Naive B cell (primary cell): Measurements from ENCODE around the gene TBXA2R. TPM values are rescaled to one million over a fixed set of nuclear protein-coding genes. Genes with fewer than 3 reads are reported as not detected.
A peak's percentile ranks its signal among the peaks of the same experiment; 100 is the strongest.
"Not testable (repeated sequence)": the region's sequence is repeated elsewhere in the genome, so short reads cannot be mapped to it uniquely, and the experiment has no call there.

Experiments
- ATAC-seq, 2 donors: fragments of 150-1000 bp; cut with Tn5 transposase; 2 replicates each; pipeline ENCODE4 v1.10.0; 2021; ENCODE audit warnings: low read depth in 2 of 2, mild to moderate bottlenecking in 2 of 2, moderate library complexity in 2 of 2
- DNase-seq: peaks from one replicate; pipeline ENCODE4 v3.0.0; 2022
- H3K27ac Mint-ChIP-seq, 6 donors: one replicate each; pipeline ENCODE4 v1.8.0; 2020 to 2022; ENCODE audit warnings: mild to moderate bottlenecking in 6 of 6, mixed read lengths in 6 of 6, moderate library complexity in 5 of 6, inconsistent platforms in 2 of 6
- H3K27me3 Mint-ChIP-seq, 3 donors: one replicate each; pipeline ENCODE4 v1.8.0; 2021 to 2022; ENCODE audit warnings: mixed read lengths in 3 of 3, mild to moderate bottlenecking in 1 of 3
- H3K36me3 Mint-ChIP-seq, 2 donors: one replicate each; pipeline ENCODE4 v1.8.0; 2020 to 2022; ENCODE audit warnings: mixed read lengths in 2 of 2, inconsistent platforms in 1 of 2, mild to moderate bottlenecking in 1 of 2
- H3K4me1 Mint-ChIP-seq, 3 donors: one replicate each; pipeline ENCODE4 v1.8.0; 2020 to 2022; ENCODE audit warnings: mixed read lengths in 3 of 3, inconsistent platforms in 1 of 3, mild to moderate bottlenecking in 1 of 3, moderate library complexity in 1 of 3
- H3K4me3 Mint-ChIP-seq, 8 donors: one replicate each; pipeline ENCODE4 v1.8.0; 2020 to 2022; ENCODE audit warnings: mild to moderate bottlenecking in 8 of 8, mixed read lengths in 8 of 8, moderate library complexity in 8 of 8, inconsistent platforms in 2 of 8
- H3K9me3 Mint-ChIP-seq, 7 donors: one replicate each; pipeline ENCODE4 v1.8.0; 2020 to 2022; ENCODE audit warnings: mixed read lengths in 7 of 7, mild to moderate bottlenecking in 5 of 7, inconsistent platforms in 2 of 7, moderate library complexity in 1 of 7
- polyA plus RNA-seq, 6 donors: library from polyadenylated mRNA; unstranded; fragments of 300-500 nt; fragmentation: Illumina TruSeq; gene quantifications; one replicate each; pipeline ENCODE4 v1.2.3, GENCODE V29; 2021; ENCODE audit warnings: low read depth in 6 of 6

The TBXA2R gene
- polyA plus RNA-seq, 6 donors from 2014 or later: 15.9 to 32.5 (median 22.7) TPM

DNA sequence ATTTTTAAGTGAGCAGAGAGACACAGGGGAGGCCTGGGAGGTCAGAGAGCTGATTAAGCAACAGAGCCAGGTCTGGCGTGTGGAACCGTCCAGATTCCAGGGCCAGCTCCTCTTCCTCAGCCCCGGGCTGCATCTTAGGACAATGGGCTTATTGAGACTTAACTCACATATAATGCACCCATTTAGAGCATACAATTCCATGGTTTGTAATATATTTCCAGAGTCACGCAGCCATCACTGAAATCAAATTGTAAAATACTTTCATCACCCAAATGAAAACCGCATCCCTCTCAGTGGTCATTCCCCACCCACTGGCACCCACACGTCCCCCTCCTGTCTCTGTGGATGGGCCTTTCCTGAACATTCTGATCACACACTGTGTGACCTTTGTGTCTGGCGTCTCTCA lies 36.1 kb downstream of the TBXA2R start:
- H3K4me1 Mint-ChIP-seq: peaks cover 18 to 24% (median 19%) of the 10 kb centered on the region in 3 donors
- no peak for ATAC-seq
- peak overlapping the region in 1 of 8 donors; percentile 37 for H3K4me3 Mint-ChIP-seq
- peak overlapping the region in 1 of 6 donors; percentile 65 for H3K27ac Mint-ChIP-seq
- no peaks in the 10 kb centered on the region for H3K9me3 Mint-ChIP-seq
- no peak for DNase-seq
- H3K27me3 Mint-ChIP-seq: no peaks in the 10 kb centered on the region
- peaks cover 0 to 7% of the 10 kb centered on the region in 2 donors for H3K36me3 Mint-ChIP-seq

DNA sequence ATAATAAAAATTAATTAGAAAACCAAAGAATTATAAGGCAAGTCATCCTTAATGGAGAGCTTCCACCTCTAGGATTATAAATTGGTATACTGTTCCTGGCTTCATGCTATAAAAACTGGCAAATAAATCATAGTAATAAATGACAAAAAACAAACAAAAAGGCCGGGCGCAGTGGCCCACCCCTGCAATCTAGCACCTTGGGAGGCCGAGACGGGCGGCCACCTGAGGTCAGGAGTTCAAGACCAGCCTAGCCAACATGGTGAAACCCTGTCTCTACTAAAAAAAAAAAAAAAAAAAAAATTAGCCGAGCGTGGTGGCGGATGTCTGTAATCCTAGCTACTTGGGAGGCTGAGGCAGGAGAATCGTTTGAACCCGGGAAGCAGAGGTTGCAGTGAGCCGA lies 36.6 kb downstream of the TBXA2R start:
- not testable (repeated sequence) for DNase-seq, H3K27ac Mint-ChIP-seq, ATAC-seq, H3K9me3 Mint-ChIP-seq, H3K27me3 Mint-ChIP-seq, H3K36me3 Mint-ChIP-seq, H3K4me3 Mint-ChIP-seq
- H3K4me1 Mint-ChIP-seq: peaks cover 12 to 20% (median 14%) of the 10 kb centered on the region in 3 donors

DNA sequence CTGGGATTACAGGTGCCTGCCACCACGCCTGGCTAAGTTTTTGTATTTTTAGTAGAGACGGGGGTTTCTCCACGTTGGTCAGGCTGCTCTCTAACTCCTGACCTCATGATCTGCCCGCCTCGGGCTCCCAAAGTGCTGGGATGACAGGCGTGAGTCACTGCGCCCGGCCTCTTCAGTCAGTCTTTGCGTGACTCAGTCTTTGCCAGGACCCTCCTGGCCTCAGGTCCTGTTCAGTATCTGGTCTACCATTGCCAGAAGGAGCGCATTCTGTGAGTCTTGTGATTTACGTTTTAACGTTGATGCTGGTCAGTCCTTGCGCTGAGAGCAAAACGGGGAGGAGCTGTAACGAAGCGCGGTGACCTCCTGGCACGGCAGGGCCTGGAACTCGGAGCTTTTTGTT lies 41.5 kb downstream of the TBXA2R start:
- Mint-ChIP-seq H3K27ac (no peak overlapping the region), H3K4me1 (no peaks in the 10 kb centered on the region), H3K9me3 (no peaks in the 10 kb centered on the region), H3K36me3 (no peaks in the 10 kb centered on the region), H3K27me3 (no peaks in the 10 kb centered on the region), H3K4me3 (no peak overlapping the region)
- ATAC-seq (no peak), DNase-seq (no peak)

DNA sequence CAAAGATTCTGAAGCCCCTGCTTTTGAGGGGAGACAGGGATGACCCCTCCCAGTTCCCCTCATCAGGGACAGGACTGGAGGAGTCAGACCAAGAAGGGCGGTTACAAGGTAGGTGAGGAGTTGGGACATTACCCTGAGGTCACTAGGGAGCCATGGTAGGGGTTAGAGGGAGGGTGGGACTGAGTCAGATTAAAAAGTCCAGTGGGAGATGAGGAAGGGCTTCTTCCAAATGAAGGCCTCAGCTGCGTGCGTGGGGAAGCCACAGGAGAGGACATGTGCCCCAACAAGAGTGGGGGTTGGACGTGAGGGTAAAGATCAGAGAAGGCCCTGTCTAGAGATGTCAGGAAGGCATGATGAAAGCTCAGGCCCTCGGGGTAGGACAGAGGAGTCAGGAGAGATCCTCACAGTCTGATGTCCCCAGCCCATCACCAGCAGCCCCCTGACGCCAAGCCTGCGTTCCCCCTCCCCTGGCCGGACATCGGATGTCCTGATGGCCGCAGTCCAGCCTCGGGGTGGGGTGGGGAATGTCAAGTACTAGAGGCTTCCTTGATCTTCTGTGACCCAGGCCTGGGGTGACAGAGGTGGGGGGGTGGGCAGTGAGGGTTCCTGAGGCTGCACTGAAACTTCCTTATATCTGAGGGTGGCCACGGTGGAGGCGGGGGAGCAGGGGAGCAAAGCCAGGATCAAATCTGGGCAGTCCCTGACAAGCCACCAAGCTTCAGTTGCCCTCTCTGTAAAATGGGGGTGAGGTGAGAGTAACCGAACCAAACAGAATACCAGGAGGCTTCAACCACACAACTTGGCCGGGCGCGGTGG lies 42.8 kb downstream of the TBXA2R start:
- DNase-seq (no peak), ATAC-seq (no peak)
- Mint-ChIP-seq H3K27ac (peak overlapping the region in 2 of 6 donors; percentile 37 to 87), H3K4me1 (peaks cover 0 to 2% (median 0%) of the 10 kb centered on the region in 3 donors), H3K9me3 (no peaks in the 10 kb centered on the region), H3K36me3 (no peaks in the 10 kb centered on the region), H3K27me3 (no peaks in the 10 kb centered on the region), H3K4me3 (peak overlapping the region in 1 of 8 donors; percentile 29)

DNA sequence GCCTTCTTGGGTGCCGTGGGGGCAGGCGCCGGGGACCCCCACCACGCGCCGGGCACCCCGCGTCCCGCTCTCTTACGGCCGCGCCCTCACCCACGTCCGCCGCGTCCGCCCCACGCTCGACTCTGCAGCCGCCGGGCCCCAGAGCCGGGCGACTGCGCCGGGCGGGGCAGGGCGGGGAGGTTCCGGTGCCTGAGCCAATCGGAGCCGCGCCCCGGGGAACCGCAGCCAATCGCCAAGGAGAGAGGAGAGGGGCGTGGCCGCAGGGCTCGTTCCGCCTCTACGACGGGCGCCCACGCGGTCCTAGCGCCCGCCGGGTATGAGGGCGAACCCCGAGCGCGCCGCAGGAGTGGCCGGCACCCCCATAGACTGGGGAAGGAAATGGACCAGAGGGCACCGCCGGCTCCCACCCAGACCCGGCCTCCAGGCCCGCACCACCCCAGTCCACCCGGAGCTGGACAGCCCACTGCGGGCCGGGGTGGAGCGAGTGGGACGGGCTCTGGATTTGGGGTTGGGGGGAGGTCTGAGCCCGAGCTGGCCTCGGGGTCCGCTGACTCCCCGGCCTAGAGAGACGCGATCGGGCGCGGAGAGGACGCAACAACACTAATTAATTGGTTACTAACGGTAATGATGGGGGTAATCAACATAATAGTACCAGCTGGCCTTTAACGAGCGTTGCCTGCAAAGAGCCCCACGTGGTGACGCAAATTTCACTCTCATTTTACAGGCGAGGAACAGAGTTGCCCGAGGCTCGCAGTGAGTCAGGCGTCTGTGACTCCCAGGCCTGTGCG lies 49.0 kb downstream of the TBXA2R start, which contains the start of gene MFSD12:
Gene MFSD12 (minus strand): TSS at position 126 of the 788 bp plus-strand sequence. CDS start 183 bp downstream, outside the sequence.
- peak within 1 kb of the TSS; percentile 56 to 97 (median 80) for H3K27ac Mint-ChIP-seq
- H3K36me3 Mint-ChIP-seq: no peaks in the 10 kb centered on the region
- peak within 1 kb of the TSS; percentile 86 to 99 (median 93) for H3K4me3 Mint-ChIP-seq
- DNase-seq (peak; percentile 93), ATAC-seq (peak; percentile 87 to 89)
- peaks cover 33 to 46% (median 35%) of the 10 kb centered on the region in 3 donors for H3K4me1 Mint-ChIP-seq
- no peaks in the 10 kb centered on the region for H3K9me3 Mint-ChIP-seq
- H3K27me3 Mint-ChIP-seq: no peaks in the 10 kb centered on the region

DNA sequence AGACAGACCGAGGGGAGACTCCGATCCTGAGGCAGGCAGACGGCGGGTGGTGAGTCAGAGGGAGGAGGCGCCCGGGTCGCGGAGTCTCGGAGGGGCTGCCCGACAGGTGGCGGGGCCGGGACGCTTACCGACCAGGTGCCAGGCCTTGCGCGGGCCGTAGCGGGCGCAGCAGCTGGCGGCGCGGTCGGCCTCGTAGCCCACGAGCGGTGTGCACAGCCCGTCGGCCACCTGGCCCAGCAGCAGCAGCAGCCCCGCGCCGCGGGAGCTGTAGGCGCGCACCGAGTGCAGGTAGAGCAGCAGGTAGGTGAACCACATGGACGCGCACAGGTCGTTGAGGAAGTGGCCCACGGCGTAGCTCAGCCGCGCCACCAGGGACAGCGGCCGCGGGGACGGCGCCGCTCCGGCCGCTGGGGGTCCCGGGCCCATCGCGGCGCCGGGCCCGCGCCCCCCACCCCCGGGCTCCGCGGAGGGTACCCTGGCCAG lies 49.7 kb downstream of the TBXA2R start:
- no peaks in the 10 kb centered on the region for H3K27me3 Mint-ChIP-seq
- DNase-seq (peak; percentile 49), ATAC-seq (peak; percentile 34)
- no peaks in the 10 kb centered on the region for H3K36me3 Mint-ChIP-seq
- H3K4me3 Mint-ChIP-seq: peak overlapping the region; percentile 86 to 99 (median 93)
- peak overlapping the region in 5 of 6 donors; percentile 5 to 97 (median 70) for H3K27ac Mint-ChIP-seq
- peaks cover 36 to 53% (median 39%) of the 10 kb centered on the region in 3 donors for H3K4me1 Mint-ChIP-seq
- no peaks in the 10 kb centered on the region for H3K9me3 Mint-ChIP-seq

DNA sequence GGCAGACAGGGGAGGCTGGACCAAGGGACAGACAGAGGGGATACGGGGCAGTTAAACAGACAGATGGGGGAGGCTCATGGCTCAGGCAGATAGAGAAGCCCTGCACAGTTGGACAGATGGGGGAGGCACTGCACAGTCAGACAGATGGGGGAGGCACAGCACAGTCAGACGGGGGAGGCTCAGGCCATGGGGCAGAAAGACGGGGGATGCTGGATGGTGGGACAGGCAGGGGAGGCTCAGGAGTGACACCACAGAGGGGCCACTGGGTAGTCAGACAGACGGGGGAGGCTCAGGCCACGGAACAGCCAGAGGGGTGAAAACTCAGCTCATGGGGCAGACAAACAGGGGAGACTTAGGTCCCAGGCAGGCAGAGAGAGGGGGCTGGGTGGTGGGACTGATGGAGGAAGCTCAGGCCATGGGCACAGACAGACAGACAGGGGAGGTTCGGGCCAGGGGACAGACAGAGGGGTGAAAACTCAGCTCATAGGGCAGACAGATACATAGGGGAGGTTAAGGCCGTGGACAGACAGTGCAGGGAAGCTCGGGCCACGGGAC lies 50.2 kb downstream of the TBXA2R start:
- peaks cover 40 to 58% (median 44%) of the 10 kb centered on the region in 3 donors for H3K4me1 Mint-ChIP-seq
- no peak for ATAC-seq
- H3K4me3 Mint-ChIP-seq: peak overlapping the region; percentile 86 to 99 (median 93)
- no peaks in the 10 kb centered on the region for H3K9me3 Mint-ChIP-seq
- no peaks in the 10 kb centered on the region for H3K27me3 Mint-ChIP-seq
- peak overlapping the region; percentile 61 to 97 (median 80) for H3K27ac Mint-ChIP-seq
- no peaks in the 10 kb centered on the region for H3K36me3 Mint-ChIP-seq
- DNase-seq: no peak

DNA sequence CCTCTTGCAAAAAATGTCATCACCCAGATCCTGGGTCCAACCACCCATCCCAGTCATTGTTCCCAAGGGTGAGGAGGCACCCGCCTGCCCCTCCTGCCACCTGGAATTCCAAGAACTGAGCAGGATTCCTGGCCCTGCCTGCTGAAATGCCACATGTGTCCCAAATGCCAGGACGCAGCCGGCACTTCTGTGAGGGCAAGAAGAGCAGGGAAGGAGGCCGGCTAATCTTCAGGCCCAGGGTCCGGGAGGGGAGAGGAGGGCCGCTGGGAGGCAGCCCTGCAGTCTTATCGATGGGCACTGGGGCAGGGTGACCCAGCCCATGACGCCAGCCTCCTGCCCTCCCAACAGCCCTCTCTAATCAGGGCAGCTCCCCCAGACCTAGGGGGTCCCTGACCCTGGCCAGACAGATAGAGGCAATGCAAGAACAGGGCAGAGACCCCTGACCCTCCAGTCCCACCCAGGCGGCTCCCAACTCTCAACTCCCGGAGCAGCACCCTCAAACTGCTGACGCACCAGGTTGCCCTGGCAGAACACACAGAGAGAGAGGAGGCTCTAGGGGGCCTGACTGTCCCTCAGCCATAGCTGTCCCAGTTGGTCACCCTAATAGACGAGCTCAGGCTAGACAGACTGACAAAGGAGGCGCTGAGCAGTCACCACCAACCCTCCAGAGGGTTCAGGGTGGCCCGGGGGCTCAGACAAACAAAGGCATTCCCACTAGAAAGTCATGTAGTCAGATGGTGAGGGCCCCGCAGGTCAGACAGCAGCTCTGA lies 50.8 kb downstream of the TBXA2R start:
- no peaks in the 10 kb centered on the region for H3K36me3 Mint-ChIP-seq
- no peaks in the 10 kb centered on the region for H3K9me3 Mint-ChIP-seq
- ATAC-seq (no peak), DNase-seq (no peak)
- no peaks in the 10 kb centered on the region for H3K27me3 Mint-ChIP-seq
- peak overlapping the region in 5 of 6 donors; percentile 33 to 92 (median 86) for H3K27ac Mint-ChIP-seq
- peak overlapping the region; percentile 86 to 99 (median 93) for H3K4me3 Mint-ChIP-seq
- peaks cover 42 to 61% (median 47%) of the 10 kb centered on the region in 3 donors for H3K4me1 Mint-ChIP-seq

DNA sequence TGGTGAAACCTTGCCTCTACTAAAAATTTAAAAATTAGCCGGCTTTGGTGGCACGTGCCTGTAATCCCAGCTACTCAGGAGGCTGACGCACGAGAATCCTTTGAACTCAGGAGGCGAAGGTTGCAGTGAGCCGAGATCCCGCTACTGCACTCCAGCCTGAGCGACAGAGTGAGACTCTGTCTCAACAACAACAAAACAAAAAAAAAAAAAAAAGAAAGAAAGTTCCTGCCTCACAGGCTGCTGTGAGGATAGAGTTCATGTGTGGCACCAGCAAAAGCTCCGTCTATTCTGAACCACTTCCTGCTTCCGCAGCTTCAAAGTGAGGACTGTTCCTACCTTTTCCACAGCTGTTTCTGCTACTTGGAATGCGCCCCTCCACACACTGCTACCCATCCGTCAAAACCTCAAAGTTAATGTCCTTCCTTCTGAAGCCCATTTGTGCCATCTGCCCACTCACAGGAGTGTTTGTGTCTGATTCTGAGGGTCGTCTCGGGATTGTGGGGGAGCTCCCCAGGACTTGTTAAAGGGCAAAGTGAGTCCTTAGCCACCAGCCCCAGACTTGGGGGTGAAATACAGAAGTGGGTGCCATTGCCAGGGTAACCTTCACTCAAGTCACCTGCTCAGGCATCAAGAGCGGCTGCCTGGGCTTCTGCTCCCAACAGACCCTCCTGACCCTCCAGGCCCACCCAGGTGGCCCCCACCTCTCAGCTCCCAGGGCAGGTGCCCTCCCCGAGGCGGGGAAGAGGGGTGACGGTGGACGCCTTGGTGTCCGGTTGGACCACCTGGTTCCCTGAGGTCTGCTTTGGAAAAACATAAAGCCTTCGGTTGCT lies 52.2 kb downstream of the TBXA2R start:
- ATAC-seq (no peak), DNase-seq (no peak)
- Mint-ChIP-seq H3K4me1 (peaks cover 44 to 64% (median 50%) of the 10 kb centered on the region in 3 donors), H3K9me3 (no peaks in the 10 kb centered on the region), H3K4me3 (peak overlapping the region; percentile 71 to 95 (median 88)), H3K36me3 (no peaks in the 10 kb centered on the region), H3K27me3 (no peaks in the 10 kb centered on the region), H3K27ac (peak overlapping the region in 5 of 6 donors; percentile 63 to 96 (median 88))

DNA sequence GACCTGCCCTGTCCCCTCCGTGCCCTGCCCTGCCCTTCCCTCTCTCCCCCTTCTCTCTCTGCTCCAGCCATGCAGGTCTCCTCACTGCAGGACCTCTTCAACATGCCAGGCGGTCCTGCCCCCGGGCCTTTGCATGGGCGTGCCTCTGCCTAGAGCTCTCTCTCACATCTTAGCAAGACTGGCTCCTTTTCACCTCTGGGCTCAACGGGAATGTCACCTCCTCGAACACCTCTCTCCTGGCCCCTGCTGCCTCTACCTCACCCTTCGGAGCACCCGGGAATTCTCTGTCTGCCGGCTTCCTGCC lies 54.9 kb downstream of the TBXA2R start:
- Mint-ChIP-seq H3K27me3 (no peaks in the 10 kb centered on the region), H3K4me3 (peak overlapping the region in 5 of 8 donors; percentile 8 to 60 (median 56)), H3K9me3 (no peaks in the 10 kb centered on the region), H3K4me1 (peaks cover 38 to 54% (median 47%) of the 10 kb centered on the region in 3 donors), H3K36me3 (no peaks in the 10 kb centered on the region), H3K27ac (peak overlapping the region in 4 of 6 donors; percentile 10 to 98 (median 90))
- ATAC-seq (no peak), DNase-seq (no peak)

DNA sequence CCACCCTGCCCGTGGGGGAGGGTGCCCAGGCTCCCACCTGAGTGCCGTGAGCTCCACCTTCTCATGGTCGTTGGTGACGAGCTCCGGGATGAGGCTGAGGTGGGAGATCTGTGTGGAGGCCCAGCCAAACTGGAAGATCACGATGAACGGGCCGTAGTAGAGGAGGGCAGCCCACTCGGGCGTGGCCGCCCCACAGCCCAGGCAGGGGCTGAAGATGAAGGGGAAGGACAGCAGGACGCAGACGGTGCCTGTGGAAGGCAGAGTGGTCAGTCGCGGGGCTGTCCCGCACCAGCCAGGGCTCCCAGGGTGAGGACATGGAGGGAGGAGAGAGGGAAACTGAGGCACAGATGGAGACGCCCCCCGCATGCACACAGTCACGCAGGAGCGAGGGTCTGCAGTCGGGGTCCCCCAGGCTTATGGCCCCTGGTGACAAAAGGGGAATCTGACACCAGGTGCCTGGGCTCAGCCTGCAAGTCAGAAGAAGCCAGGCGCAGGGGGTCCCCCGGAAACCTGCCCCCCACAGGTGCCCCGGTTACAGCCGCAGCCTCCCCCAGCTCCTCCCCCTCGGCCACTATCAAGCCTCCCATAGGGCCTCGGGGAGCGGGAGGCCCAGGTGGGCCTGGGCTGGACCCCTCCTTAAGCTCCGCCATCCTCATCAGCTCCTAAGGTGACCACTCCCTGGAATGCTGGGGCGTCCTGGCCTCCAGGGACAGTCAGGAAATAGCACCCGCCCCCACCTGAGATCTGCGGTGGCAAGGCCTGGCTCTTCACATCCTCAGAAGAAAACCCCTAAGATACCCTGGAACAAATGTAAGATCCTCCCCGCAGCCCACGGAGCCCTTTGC lies 55.5 kb downstream of the TBXA2R start:
- no peaks in the 10 kb centered on the region for H3K9me3 Mint-ChIP-seq
- no peaks in the 10 kb centered on the region for H3K36me3 Mint-ChIP-seq
- H3K27ac Mint-ChIP-seq: peak overlapping the region in 4 of 6 donors; percentile 34 to 98 (median 90)
- H3K4me1 Mint-ChIP-seq: peaks cover 32 to 48% (median 41%) of the 10 kb centered on the region in 3 donors
- peak overlapping the region in 6 of 8 donors; percentile 8 to 72 (median 58) for H3K4me3 Mint-ChIP-seq
- DNase-seq (no peak), ATAC-seq (no peak)
- H3K27me3 Mint-ChIP-seq: no peaks in the 10 kb centered on the region
